ENCODE results near the gene EXOC6.
A peak's percentile ranks its signal among the peaks of the same experiment; 100 is the strongest.

The EXOC6 gene

GRCh38 chr10:93028883-93029282, 180.6 kb downstream of the EXOC6 start:
- no peak for DNase-seq

GRCh38 chr10:93030409-93030808, 182.1 kb downstream of the EXOC6 start:
- no peak for DNase-seq

- no peak for DNase-seq
These were observed 183.9 kb downstream of the EXOC6 start for GRCh38 chr10:93032105-93032808.

GRCh38 chr10:93032809-93033137, 184.5 kb downstream of the EXOC6 start:
- no peak for DNase-seq

GRCh38 chr10:93034426-93034825, 186.1 kb downstream of the EXOC6 start:
- no peak for DNase-seq

- DNase-seq: no peak
These were observed 190.8 kb downstream of the EXOC6 start for GRCh38 chr10:93039110-93039509.

GRCh38 chr10:93039721-93040120, 191.4 kb downstream of the EXOC6 start:
- peak; percentile 4 for DNase-seq

- DNase-seq: no peak
These were observed 206.2 kb downstream of the EXOC6 start for GRCh38 chr10:93054486-93054885.

GRCh38 chr10:93058139-93058538, 209.8 kb downstream of the EXOC6 start:
- DNase-seq: no peak

GRCh38 chr10:93059975-93060886, 211.9 kb downstream of the EXOC6 start, which contains the start of gene CYP26C1:
Gene CYP26C1 (plus strand): TSS chr10:93060798. CDS start chr10:93061264, 466 bp downstream.
- DNase-seq: no peak

GRCh38 chr10:93060887-93061593, 212.7 kb downstream of the EXOC6 start:
- no peak for DNase-seq

GRCh38 chr10:93061594-93062513, 213.5 kb downstream of the EXOC6 start:
- DNase-seq: no peak

- DNase-seq: no peak
These were observed 214.3 kb downstream of the EXOC6 start for GRCh38 chr10:93062514-93063143.

GRCh38 chr10:93063144-93063976, 215.0 kb downstream of the EXOC6 start:
- DNase-seq: no peak

GRCh38 chr10:93063977-93064660, 215.8 kb downstream of the EXOC6 start:
- no peak for DNase-seq

- DNase-seq: no peak
These were observed 216.7 kb downstream of the EXOC6 start for GRCh38 chr10:93064874-93065660.

GRCh38 chr10:93065675-93066543, 217.6 kb downstream of the EXOC6 start:
- no peak for DNase-seq

- DNase-seq: no peak
These were observed 218.2 kb downstream of the EXOC6 start for GRCh38 chr10:93066544-93066913.
